ENCODE measurements around the gene TMEM131.
"Not testable (repeated sequence)": the region's sequence is repeated elsewhere in the genome, so short reads cannot be mapped to it uniquely, and the experiment has no call there.

The TMEM131 gene

GRCh38 chr2:97932975-97933662 is 62.6 kb downstream of the TMEM131 start:
- Mint-ChIP-seq H3K4me3 (no peak overlapping the region), H3K9me3 (no peaks in the 10 kb centered on the region), H3K27me3 (ENCODE audit: low read depth) (no peaks in the 10 kb centered on the region), H3K36me3 (ENCODE audit: low read depth) (no peaks in the 10 kb centered on the region), H3K4me1 (ENCODE audit: low read depth) (peaks cover 10% of the 10 kb centered on the region), H3K27ac (no peak overlapping the region)

DNA sequence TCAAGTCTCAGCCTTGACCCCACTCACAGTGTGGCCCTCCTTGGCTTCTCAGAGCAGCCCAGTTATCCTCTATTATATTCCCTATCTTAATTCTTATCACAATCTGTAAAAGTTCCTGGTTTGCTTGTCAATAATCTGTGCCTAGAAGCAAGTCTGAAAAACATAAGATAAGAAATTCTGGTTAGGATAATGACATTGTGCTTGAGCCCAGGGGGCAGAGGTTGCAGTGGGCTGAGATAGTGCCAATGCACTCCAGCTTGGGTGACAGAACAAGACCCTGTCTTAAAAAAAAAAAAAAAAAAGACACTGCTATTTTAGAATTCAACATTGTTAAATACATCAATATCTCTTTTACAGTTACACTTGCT is 63.9 kb downstream of the TMEM131 start:
- H3K27me3 Mint-ChIP-seq (ENCODE audit: low read depth) = no peaks in the 10 kb centered on the region
- H3K36me3 Mint-ChIP-seq (ENCODE audit: low read depth) = no peaks in the 10 kb centered on the region
- H3K27ac Mint-ChIP-seq = no peak overlapping the region
- H3K9me3 Mint-ChIP-seq = no peaks in the 10 kb centered on the region
- no peak overlapping the region for H3K4me3 Mint-ChIP-seq
- peaks cover 8% of the 10 kb centered on the region for H3K4me1 Mint-ChIP-seq (ENCODE audit: low read depth)

DNA sequence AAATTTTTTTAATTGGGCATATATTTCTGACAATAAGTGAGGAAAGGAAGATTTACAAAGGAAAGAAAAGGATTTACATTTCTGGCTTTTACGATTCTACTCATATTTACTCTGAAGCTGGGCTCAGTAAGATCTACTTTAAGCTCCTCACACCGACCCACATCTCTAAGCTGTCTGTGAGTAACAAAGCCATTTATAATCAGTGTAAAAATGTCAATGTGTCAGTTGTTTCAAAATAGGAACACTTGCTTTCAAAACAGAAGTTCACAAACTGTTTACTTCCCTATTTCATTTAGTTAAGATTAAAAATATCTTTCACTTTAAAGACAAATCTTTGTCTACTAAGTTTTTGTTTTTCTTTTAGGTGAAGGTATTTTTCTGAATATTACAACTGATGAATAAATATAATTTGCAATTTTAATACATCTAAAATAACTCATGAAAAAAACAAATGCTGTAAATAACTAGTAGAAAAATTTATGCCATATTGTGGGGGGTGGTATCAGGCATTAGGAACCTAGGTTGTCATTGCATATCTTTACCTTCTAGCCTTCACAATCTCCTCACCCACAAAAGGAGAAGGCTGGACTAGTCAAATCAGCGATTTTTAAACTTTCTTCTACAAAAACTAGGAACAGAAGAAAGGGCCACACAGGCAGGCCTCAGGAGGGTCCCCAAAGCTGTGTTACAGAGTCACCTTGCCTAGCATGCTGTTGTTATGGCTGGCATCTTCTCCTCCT is 64.5 kb downstream of the TMEM131 start:
- Mint-ChIP-seq H3K4me3 (no peak overlapping the region), H3K27me3 (ENCODE audit: low read depth) (no peaks in the 10 kb centered on the region), H3K4me1 (ENCODE audit: low read depth) (peaks cover 5% of the 10 kb centered on the region), H3K9me3 (no peaks in the 10 kb centered on the region), H3K27ac (no peak overlapping the region), H3K36me3 (ENCODE audit: low read depth) (peaks cover 4% of the 10 kb centered on the region)

- no peaks in the 10 kb centered on the region for H3K9me3 Mint-ChIP-seq
- no peak overlapping the region for H3K27ac Mint-ChIP-seq
- H3K27me3 Mint-ChIP-seq (ENCODE audit: low read depth) = no peaks in the 10 kb centered on the region
- H3K36me3 Mint-ChIP-seq (ENCODE audit: low read depth) = peaks cover 4% of the 10 kb centered on the region
- H3K4me1 Mint-ChIP-seq (ENCODE audit: low read depth) = no peaks in the 10 kb centered on the region
- no peak overlapping the region for H3K4me3 Mint-ChIP-seq
Measured at GRCh38 chr2:97928591-97928990, 67.2 kb downstream of the TMEM131 start.

DNA sequence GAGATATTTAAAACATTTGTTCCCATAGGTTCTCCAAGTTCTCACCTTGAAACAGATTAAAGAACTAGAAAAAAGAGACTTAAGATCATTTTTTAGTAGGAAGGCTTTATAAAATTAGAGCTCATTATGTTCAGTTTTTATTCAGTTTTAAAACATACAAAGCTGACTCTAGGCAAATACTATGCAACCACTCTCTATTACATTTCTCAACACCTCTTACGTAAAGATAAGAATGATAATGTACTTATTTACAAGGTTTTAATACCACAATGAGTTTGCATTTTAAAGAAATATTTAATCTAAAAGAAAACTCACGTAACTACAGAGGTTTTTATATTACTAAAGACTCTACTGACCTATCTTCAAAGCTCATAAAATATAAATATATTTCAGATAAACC is 68.8 kb downstream of the TMEM131 start:
- H3K4me1 Mint-ChIP-seq (ENCODE audit: low read depth) = no peaks in the 10 kb centered on the region
- peaks cover 10% of the 10 kb centered on the region for H3K36me3 Mint-ChIP-seq (ENCODE audit: low read depth)
- no peaks in the 10 kb centered on the region for H3K27me3 Mint-ChIP-seq (ENCODE audit: low read depth)
- H3K27ac Mint-ChIP-seq = no peak overlapping the region
- no peaks in the 10 kb centered on the region for H3K9me3 Mint-ChIP-seq
- H3K4me3 Mint-ChIP-seq = no peak overlapping the region

GRCh38 chr2:97924194-97924593 is 71.6 kb downstream of the TMEM131 start:
- Mint-ChIP-seq H3K27me3 (ENCODE audit: low read depth) (no peaks in the 10 kb centered on the region), H3K4me3 (no peak overlapping the region), H3K9me3 (peaks cover 20% of the 10 kb centered on the region), H3K4me1 (ENCODE audit: low read depth) (no peaks in the 10 kb centered on the region), H3K36me3 (ENCODE audit: low read depth) (peaks cover 25% of the 10 kb centered on the region), H3K27ac (no peak overlapping the region)

- H3K4me1 Mint-ChIP-seq (ENCODE audit: low read depth) = peaks cover 2% of the 10 kb centered on the region
- H3K36me3 Mint-ChIP-seq (ENCODE audit: low read depth) = peaks cover 31% of the 10 kb centered on the region
- H3K4me3 Mint-ChIP-seq = no peak overlapping the region
- no peak overlapping the region for H3K27ac Mint-ChIP-seq
- H3K27me3 Mint-ChIP-seq (ENCODE audit: low read depth) = no peaks in the 10 kb centered on the region
- H3K9me3 Mint-ChIP-seq = peaks cover 28% of the 10 kb centered on the region
Measured at GRCh38 chr2:97919858-97920257, 75.9 kb downstream of the TMEM131 start.

DNA sequence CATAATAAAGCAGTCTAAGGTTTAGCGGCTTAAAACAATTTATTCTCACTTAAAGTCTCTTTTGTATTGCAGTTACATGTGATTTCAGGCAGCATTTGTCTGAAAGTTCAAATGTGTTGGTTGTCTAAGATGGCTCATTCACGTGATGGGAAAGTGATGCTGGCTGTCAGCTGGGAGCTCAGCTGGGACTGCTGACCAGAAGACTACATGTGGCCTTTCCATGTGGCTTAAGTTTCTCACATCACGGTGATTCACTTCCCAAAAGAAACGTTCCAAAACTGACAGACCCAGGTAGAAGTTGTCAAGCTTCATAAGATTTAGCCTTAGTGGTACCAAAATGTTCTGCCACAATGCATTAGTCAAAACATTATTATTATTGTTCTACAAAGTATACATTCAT is 76.9 kb downstream of the TMEM131 start:
- H3K27ac Mint-ChIP-seq = no peak overlapping the region
- H3K4me3 Mint-ChIP-seq = no peak overlapping the region
- peaks cover 2% of the 10 kb centered on the region for H3K4me1 Mint-ChIP-seq (ENCODE audit: low read depth)
- H3K27me3 Mint-ChIP-seq (ENCODE audit: low read depth) = no peaks in the 10 kb centered on the region
- H3K36me3 Mint-ChIP-seq (ENCODE audit: low read depth) = peaks cover 31% of the 10 kb centered on the region
- peaks cover 28% of the 10 kb centered on the region for H3K9me3 Mint-ChIP-seq

DNA sequence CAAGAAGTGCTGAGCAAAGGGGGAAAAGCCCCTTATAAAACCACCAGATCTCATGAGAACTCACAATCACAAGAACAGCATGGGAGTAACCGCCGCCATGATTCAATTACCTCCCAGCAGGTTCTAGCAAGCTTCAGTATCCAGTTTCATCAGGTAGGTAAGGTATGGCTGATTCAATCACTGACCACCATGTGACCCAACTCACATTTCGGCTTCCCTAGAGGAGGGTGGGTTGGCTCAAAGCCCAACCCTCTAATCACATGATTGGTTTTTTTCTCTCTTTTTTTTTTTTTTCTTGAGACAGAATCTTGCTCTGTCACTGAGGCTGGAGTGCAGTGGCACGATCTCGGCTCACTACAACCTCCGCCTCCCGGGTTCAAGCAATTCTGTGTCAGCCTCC is 78.1 kb downstream of the TMEM131 start:
- peaks cover 28% of the 10 kb centered on the region for H3K9me3 Mint-ChIP-seq
- H3K36me3 Mint-ChIP-seq (ENCODE audit: low read depth) = peaks cover 31% of the 10 kb centered on the region
- not testable (repeated sequence) for H3K4me3 Mint-ChIP-seq; H3K4me1 Mint-ChIP-seq (ENCODE audit: low read depth); H3K27me3 Mint-ChIP-seq (ENCODE audit: low read depth); H3K27ac Mint-ChIP-seq

DNA sequence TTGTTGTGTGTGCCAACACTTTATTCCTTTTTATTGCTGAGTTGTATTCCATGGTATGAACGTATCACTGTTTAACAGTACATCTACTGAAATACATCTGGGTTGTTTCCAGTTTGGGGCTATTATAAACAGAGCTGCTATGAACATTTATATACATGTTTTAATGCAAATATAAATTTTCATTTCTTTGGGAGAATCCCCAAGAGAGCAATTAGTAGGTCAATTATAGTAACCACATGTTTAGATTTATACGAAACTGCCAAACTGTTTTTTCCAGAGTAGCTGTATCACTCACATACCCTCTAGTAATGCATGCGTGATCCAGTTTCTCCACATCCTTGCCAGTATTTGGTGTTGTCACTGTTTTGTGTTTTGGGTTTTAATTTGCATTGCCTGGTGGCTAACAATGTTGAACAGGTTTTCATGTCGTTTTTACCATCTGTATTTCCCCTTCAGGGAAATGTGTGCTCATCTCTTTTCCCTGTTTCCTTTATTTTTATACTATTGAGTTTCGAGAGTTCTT is 81.0 kb downstream of the TMEM131 start:
- Mint-ChIP-seq H3K4me1 (ENCODE audit: low read depth) (peaks cover 11% of the 10 kb centered on the region), H3K36me3 (ENCODE audit: low read depth) (peaks cover 15% of the 10 kb centered on the region), H3K4me3 (no peak overlapping the region), H3K27me3 (ENCODE audit: low read depth) (no peaks in the 10 kb centered on the region), H3K9me3 (peaks cover 8% of the 10 kb centered on the region), H3K27ac (no peak overlapping the region)

DNA sequence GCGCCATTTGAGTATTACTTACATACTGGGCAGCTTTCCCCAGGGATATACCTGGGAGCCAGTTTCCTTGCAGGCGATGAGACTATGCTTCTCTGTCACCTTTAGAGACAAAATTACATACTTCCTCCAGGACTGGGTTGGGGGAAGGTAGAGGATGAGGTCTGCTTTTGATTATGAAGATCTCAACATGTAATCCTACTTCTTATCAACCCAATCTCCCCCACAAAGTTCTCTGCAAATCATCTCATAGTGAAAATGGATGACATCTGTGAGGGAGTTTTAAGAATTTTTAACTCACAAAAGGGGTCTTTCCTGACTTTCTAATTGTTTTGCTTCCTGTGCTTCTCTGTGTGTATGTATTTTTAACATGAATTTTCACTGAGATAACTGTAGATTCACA is 81.9 kb downstream of the TMEM131 start:
- Mint-ChIP-seq H3K27me3 (ENCODE audit: low read depth) (no peaks in the 10 kb centered on the region), H3K4me1 (ENCODE audit: low read depth) (peaks cover 11% of the 10 kb centered on the region), H3K27ac (no peak overlapping the region), H3K9me3 (peaks cover 8% of the 10 kb centered on the region), H3K4me3 (no peak overlapping the region), H3K36me3 (ENCODE audit: low read depth) (peaks cover 13% of the 10 kb centered on the region)

DNA sequence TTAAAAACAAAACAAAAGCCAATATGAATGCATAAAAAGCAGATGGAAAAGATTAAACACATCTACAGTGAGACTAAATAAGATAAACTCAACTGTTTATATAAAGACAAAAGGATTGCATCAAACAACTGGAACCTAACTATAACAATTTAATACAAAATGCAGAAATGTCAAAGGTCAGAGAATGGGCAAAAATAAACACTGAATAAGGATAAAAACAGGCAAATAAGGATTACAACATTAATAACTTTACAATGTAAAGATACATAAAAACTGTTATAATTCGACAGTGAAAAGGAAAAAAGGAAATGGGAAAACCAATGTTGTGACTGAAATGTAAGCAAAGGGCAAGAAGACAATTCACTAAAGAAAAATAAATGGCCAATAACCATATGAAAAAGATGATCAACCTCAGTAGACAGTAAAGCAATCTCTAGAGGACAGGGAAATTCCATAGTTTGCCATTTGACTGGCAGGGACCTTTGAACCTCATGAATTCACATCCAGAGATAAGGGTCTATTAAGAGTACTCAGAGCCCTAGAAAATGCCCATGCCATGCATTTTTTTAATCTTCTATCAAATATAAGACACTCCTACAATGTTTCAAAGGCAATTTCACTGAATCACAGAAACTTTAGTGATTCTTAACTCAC is 83.7 kb downstream of the TMEM131 start:
- Mint-ChIP-seq H3K27ac (no peak overlapping the region), H3K36me3 (ENCODE audit: low read depth) (peaks cover 7% of the 10 kb centered on the region), H3K9me3 (no peaks in the 10 kb centered on the region), H3K4me1 (ENCODE audit: low read depth) (peaks cover 9% of the 10 kb centered on the region), H3K27me3 (ENCODE audit: low read depth) (no peaks in the 10 kb centered on the region), H3K4me3 (no peak overlapping the region)

DNA sequence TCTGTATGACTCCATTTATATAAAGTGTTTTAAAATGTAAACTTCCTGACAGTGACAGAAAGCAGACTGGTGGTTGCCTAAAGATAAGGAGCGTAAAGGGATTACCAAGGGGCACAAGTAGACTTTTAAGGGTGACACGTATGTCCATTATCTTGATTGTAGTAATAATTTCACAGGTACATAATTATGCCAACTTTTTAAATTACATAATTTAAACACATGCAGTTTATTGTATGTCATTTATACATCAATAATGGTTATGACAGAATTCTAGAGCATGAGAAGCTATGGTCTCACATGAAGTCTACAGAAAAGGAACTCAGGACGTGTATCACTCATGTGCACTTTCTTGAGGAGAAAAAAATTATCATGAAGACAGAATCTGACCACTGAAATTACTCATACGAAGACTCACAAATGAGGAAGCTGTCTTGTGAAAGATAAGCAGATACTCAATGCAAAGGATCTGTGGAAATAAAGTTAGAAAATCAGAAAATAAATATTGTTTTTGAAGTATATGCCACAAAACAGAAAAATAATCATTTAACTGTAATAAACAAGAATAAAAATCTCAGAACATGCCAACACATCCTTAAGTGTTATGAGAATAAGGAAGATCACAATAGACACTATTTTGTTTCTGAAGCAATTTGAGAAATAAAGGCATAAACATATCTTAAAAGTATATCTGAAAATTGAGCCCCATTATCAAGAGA is 84.4 kb downstream of the TMEM131 start:
- H3K9me3 Mint-ChIP-seq = no peaks in the 10 kb centered on the region
- no peak overlapping the region for H3K4me3 Mint-ChIP-seq
- peaks cover 12% of the 10 kb centered on the region for H3K36me3 Mint-ChIP-seq (ENCODE audit: low read depth)
- no peak overlapping the region for H3K27ac Mint-ChIP-seq
- peaks cover 9% of the 10 kb centered on the region for H3K4me1 Mint-ChIP-seq (ENCODE audit: low read depth)
- no peaks in the 10 kb centered on the region for H3K27me3 Mint-ChIP-seq (ENCODE audit: low read depth)

DNA sequence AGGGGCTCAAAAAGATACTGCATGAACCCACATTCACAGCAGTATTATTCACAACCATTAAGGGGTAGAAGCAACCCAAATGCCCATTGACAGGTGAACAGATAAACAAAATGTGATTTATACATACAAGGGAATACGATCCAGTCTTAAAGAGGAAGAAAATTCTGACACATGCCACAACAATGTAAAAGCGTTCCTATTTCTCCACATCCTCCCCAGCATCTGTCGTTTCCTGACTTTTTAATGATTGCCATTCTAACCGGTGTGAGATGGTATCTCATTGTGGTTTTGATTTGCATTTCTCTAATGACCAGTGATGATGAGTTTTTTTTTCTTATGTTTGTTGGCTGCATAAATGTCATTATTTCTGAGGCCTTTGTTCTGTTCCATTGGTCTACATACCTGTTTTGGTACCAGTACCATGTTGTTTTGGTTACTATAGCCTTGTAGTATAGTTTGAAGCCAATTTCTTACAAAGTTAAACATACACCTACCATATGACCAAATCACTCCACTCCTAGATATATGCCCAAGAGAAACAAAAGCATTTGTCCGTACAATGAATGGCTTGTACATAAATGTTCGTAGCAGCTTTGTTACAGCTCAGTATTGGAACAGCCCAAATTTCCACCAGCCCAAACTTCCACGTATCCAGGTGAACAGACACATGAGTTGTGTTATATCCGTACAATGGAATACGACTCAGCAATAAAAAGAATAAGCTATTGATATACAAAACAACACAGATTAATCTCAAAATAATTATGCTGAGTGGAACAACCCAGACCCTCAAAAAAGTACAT is 85.1 kb downstream of the TMEM131 start:
- Mint-ChIP-seq H3K9me3 (no peaks in the 10 kb centered on the region), H3K4me3 (no peak overlapping the region), H3K4me1 (ENCODE audit: low read depth) (peaks cover 9% of the 10 kb centered on the region), H3K27me3 (ENCODE audit: low read depth) (no peaks in the 10 kb centered on the region), H3K27ac (no peak overlapping the region), H3K36me3 (ENCODE audit: low read depth) (peaks cover 14% of the 10 kb centered on the region)
